AG09309 (cell line): ENCODE data around the gene SYVN1.

Experiments used
- DNase-seq: peaks from one replicate; pipeline ENCODE4 v3.0.0-alpha.2; 2010; ENCODE audit warnings: low read depth
- H3K4me3 ChIP-seq: 2 replicates; pipeline ENCODE4 v1.5.1; 2011; ENCODE audit warnings: mild to moderate bottlenecking, low read depth, low read length, moderate library complexity; ENCODE audit not compliant: control insufficient read depth
- CTCF ChIP-seq: IDR thresholded peaks from 2 replicates; pipeline ENCODE4 v1.5.1; 2011; ENCODE audit warnings: mild to moderate bottlenecking, low read depth, low read length, inconsistent platforms; ENCODE audit not compliant: insufficient read depth, control insufficient read depth; ENCODE audit errors: missing control alignments

SYVN1 gene

GRCh38 chr11:65114538-65115171, 19.7 kb downstream of the SYVN1 start:
- no peak for TF ChIP-seq CTCF
- no peak for DNase-seq
- H3K4me3 ChIP-seq: no peak overlapping the region

- no peak for TF ChIP-seq CTCF
- H3K4me3 ChIP-seq: no peak overlapping the region
These were observed 20.5 kb downstream of the SYVN1 start for GRCh38 chr11:65113839-65114238.

GRCh38 chr11:65113361-65113756, 21.0 kb downstream of the SYVN1 start:
- no peak for TF ChIP-seq CTCF
- H3K4me3 ChIP-seq: no peak overlapping the region; the same call in 1 of the 2 replicates
- no peak for DNase-seq

More at GRCh38 chr11:65113839-65114238, 20.5 kb downstream of the SYVN1 start:
- DNase-seq: no peak

- TF ChIP-seq CTCF: peak; percentile 56
- no peak for DNase-seq
- H3K4me3 ChIP-seq: peak overlapping the region; percentile 50
These were observed 21.6 kb downstream of the SYVN1 start for GRCh38 chr11:65112546-65113360.

- peak within 1 kb of the TSS; percentile 50 for H3K4me3 ChIP-seq
- DNase-seq: peak; percentile 35
- TF ChIP-seq CTCF: no peak
These were observed 22.4 kb downstream of the SYVN1 start, which contains the start of gene TM7SF2 for GRCh38 chr11:65111744-65112545. Gene TM7SF2 (plus strand): TSS chr11:65111872. CDS start chr11:65112016, 144 bp downstream.

GRCh38 chr11:65111159-65111743, 23.1 kb downstream of the SYVN1 start:
- H3K4me3 ChIP-seq: no peak overlapping the region
- TF ChIP-seq CTCF: no peak
- DNase-seq: no peak
